ENCODE measurements around the gene TXNDC15.

DNA sequence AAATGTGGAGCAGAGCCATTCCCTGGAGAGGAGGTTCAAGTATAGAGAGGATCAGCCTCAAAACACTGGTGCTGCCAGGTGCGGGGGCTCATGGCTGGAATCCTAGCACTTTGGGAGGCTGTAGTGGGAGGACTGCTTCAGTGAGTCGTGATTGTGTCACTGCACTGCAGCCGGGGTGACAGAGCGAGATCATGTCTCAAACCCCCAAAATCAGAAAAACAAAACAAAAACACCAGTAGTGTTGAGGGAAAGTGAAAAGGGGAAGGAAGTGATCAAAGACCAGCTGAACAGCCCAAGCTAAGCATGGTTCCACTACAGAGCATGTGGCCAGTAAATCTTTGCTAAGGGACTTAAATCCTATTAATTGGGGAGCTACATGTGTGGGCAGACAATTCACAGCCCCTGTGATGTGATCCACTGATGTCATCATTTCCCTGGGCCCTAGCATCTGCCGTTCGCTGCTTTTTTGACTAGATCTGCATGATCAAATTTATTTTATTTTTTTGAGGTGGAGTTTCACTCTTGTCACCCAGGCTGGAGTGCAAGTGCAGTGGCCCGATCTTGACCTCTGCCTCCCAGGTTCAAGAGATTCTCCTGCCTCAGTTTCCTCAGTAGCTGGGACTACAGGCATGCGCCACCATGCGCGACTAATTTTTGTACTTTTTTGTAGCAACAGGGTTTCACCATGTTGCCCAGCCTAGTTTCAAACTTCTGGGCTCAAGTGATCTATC lies 28.1 kb downstream of the TXNDC15 start:
- TF ChIP-seq, protein P1, sequence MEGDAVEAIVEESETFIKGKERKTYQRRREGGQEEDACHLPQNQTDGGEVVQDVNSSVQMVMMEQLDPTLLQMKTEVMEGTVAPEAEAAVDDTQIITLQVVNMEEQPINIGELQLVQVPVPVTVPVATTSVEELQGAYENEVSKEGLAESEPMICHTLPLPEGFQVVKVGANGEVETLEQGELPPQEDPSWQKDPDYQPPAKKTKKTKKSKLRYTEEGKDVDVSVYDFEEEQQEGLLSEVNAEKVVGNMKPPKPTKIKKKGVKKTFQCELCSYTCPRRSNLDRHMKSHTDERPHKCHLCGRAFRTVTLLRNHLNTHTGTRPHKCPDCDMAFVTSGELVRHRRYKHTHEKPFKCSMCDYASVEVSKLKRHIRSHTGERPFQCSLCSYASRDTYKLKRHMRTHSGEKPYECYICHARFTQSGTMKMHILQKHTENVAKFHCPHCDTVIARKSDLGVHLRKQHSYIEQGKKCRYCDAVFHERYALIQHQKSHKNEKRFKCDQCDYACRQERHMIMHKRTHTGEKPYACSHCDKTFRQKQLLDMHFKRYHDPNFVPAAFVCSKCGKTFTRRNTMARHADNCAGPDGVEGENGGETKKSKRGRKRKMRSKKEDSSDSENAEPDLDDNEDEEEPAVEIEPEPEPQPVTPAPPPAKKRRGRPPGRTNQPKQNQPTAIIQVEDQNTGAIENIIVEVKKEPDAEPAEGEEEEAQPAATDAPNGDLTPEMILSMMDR (IDR thresholded peaks at IDR 0.05) = no peak
- no peak for TF ChIP-seq POLR2AphosphoS5 (IDR thresholded peaks at IDR 0.05; ENCODE audit: low read depth, low read length)
- TF ChIP-seq, protein P2, sequence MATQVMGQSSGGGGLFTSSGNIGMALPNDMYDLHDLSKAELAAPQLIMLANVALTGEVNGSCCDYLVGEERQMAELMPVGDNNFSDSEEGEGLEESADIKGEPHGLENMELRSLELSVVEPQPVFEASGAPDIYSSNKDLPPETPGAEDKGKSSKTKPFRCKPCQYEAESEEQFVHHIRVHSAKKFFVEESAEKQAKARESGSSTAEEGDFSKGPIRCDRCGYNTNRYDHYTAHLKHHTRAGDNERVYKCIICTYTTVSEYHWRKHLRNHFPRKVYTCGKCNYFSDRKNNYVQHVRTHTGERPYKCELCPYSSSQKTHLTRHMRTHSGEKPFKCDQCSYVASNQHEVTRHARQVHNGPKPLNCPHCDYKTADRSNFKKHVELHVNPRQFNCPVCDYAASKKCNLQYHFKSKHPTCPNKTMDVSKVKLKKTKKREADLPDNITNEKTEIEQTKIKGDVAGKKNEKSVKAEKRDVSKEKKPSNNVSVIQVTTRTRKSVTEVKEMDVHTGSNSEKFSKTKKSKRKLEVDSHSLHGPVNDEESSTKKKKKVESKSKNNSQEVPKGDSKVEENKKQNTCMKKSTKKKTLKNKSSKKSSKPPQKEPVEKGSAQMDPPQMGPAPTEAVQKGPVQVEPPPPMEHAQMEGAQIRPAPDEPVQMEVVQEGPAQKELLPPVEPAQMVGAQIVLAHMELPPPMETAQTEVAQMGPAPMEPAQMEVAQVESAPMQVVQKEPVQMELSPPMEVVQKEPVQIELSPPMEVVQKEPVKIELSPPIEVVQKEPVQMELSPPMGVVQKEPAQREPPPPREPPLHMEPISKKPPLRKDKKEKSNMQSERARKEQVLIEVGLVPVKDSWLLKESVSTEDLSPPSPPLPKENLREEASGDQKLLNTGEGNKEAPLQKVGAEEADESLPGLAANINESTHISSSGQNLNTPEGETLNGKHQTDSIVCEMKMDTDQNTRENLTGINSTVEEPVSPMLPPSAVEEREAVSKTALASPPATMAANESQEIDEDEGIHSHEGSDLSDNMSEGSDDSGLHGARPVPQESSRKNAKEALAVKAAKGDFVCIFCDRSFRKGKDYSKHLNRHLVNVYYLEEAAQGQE (IDR thresholded peaks at IDR 0.05; ENCODE audit: insufficient read depth in 1 of 2, low read depth in 2 of 2, low read length in 1 of 2) = no peak
